Muscle layer of duodenum (tissue), 2 donors: ENCODE measurements around the gene INAFM2.

Source experiments
- H3K27ac ChIP-seq: one replicate; pipeline ENCODE4 v1.7.0; 2013; ENCODE audit warnings: mild to moderate bottlenecking, low read length
- H3K27me3 ChIP-seq: one replicate; pipeline ENCODE4 v1.7.0; 2013; ENCODE audit warnings: low read depth, mild to moderate bottlenecking, control low read depth, low read length
- H3K36me3 ChIP-seq, 2 donors: one replicate each; pipeline ENCODE4 v1.7.0; 2013; ENCODE audit warnings: low read length in 2 of 2, control low read depth in 1 of 2, mild to moderate bottlenecking in 1 of 2; ENCODE audit not compliant: insufficient read depth in 2 of 2, control insufficient read depth in 1 of 2
- H3K4me1 ChIP-seq, 2 donors: one replicate each; pipeline ENCODE4 v1.7.0; 2013; ENCODE audit warnings: low read length in 2 of 2, mild to moderate bottlenecking in 2 of 2, control low read depth in 1 of 2, moderate library complexity in 1 of 2; ENCODE audit not compliant: insufficient read depth in 2 of 2, control insufficient read depth in 1 of 2
- H3K4me3 ChIP-seq, 2 donors: one replicate each; pipeline ENCODE4 v1.7.0; 2013; ENCODE audit warnings: low read length in 2 of 2, low read depth in 1 of 2, mild to moderate bottlenecking in 1 of 2
- H3K9me3 ChIP-seq, 2 donors: one replicate each; pipeline ENCODE4 v1.7.0; 2013; ENCODE audit warnings: low read length in 2 of 2, control low read depth in 1 of 2, mild to moderate bottlenecking in 1 of 2; ENCODE audit not compliant: control insufficient read depth in 1 of 2
- donor health status: healthy.

Gene INAFM2

DNA sequence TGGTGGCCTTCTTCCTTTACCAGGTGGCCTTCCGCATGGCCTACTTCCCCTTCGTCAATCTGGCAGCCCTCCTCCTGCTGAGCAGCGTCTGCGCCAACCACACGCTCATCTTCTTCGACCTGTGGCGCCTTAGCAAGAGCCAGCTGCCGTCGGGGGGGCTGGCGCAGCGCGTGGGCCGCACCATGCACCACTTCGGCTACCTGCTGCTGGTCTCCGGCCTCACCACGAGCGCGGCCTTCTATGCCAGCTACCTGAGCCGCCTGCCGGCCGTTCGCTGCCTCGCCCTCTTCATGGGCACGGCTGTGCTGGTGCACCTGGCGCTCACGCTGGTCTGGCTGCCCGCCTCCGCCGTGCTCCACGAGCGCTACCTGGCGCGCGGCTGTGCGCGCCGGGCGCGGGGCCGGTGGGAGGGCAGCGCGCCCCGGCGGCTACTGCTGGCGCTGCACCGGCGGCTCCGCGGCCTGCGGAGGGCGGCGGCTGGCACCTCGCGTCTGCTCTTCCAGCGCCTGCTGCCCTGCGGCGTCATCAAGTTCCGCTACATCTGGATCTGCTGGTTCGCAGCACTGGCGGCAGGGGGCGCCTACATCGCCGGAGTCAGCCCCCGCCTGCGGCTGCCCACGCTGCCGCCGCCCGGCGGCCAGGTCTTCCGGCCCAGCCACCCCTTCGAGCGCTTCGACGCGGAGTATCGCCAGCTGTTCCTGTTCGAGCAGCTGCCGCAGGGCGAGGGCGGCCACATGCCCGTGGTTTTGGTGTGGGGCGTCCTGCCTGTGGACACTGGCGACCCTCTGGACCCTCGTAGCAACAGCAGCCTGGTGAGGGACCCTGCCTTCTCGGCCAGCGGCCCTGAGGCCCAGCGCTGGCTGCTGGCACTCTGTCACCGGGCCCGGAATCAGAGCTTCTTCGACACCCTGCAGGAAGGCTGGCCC, 44.5 kb downstream of the INAFM2 start:
- H3K36me3 ChIP-seq = no peaks in the 10 kb centered on the region
- H3K4me3 ChIP-seq = peak overlapping the region; percentile 21 to 57
- H3K9me3 ChIP-seq = no peaks in the 10 kb centered on the region
- H3K4me1 ChIP-seq = peaks cover 0 to 16% of the 10 kb centered on the region in 2 donors
- no peak overlapping the region for H3K27ac ChIP-seq
- no peaks in the 10 kb centered on the region for H3K27me3 ChIP-seq

DNA sequence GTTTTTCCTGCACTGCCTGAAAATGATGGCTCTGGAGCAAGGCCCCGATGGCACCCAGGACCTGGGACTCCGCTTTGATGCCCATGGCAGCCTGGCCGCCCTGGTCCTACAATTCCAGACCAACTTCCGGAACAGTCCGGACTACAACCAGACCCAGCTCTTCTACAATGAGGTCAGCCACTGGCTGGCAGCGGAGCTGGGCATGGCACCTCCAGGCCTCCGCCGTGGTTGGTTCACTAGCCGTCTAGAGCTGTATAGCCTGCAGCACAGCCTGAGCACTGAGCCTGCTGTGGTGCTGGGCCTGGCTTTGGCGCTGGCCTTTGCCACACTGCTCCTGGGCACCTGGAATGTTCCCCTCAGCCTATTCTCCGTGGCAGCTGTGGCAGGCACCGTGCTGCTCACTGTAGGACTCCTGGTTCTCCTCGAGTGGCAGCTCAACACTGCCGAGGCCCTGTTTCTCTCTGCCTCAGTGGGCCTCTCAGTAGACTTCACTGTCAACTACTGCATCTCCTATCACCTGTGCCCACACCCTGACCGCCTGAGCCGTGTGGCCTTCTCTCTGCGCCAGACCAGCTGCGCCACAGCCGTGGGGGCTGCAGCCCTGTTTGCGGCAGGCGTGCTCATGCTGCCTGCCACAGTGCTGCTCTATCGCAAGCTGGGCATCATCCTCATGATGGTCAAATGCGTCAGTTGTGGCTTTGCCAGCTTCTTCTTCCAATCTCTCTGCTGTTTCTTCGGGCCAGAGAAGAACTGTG, 45.4 kb downstream of the INAFM2 start:
- H3K27me3 ChIP-seq = no peaks in the 10 kb centered on the region
- peaks cover 0 to 16% of the 10 kb centered on the region in 2 donors for H3K4me1 ChIP-seq
- no peak overlapping the region for H3K4me3 ChIP-seq
- H3K36me3 ChIP-seq = no peaks in the 10 kb centered on the region
- no peak overlapping the region for H3K27ac ChIP-seq
- no peaks in the 10 kb centered on the region for H3K9me3 ChIP-seq

DNA sequence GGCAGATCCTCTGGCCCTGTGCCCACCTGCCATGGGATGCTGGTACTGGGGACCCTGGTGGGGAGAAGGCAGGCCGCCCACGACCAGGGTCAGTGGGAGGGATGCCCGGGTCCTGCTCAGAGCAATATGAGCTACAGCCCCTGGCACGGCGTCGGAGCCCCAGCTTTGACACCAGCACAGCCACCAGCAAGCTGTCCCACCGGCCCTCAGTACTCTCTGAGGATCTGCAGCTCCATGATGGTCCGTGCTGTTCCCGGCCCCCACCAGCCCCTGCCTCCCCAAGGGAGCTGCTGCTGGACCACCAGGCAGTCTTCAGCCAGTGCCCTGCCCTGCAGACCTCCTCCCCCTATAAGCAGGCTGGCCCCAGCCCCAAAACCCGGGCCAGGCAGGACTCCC, 46.0 kb downstream of the INAFM2 start:
- no peaks in the 10 kb centered on the region for H3K27me3 ChIP-seq
- peaks cover 0 to 16% of the 10 kb centered on the region in 2 donors for H3K4me1 ChIP-seq
- H3K36me3 ChIP-seq = no peaks in the 10 kb centered on the region
- H3K27ac ChIP-seq = no peak overlapping the region
- H3K4me3 ChIP-seq = no peak overlapping the region
- no peaks in the 10 kb centered on the region for H3K9me3 ChIP-seq

GRCh38 chr15:40369971-40370370, 46.5 kb downstream of the INAFM2 start:
- H3K4me1 ChIP-seq = peaks cover 0 to 16% of the 10 kb centered on the region in 2 donors
- H3K9me3 ChIP-seq = no peaks in the 10 kb centered on the region
- no peak overlapping the region for H3K27ac ChIP-seq
- H3K4me3 ChIP-seq = no peak overlapping the region
- H3K36me3 ChIP-seq = no peaks in the 10 kb centered on the region
- H3K27me3 ChIP-seq = no peaks in the 10 kb centered on the region

DNA sequence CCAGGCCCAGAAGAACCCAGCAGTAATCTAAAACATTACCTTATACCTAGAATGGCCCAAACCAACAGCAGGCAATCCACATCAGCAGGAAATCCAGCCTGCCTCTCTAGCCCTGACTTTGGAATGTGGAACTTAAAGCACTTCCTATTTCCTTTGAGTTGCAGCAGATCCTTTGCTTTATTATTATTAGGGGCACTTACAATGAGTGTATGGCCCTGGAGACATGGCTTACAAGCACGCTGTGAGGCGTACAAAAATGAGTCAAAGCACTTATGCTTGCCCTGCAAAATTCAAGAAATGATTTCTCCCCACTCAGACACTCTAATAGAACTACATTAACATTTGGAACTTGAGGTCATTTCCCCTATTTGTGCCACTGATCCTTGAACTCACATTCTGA, 49.5 kb downstream of the INAFM2 start:
- Histone ChIP-seq H3K27me3 (no peaks in the 10 kb centered on the region), H3K4me3 (no peak overlapping the region), H3K4me1 (peaks cover 0 to 4% of the 10 kb centered on the region in 2 donors), H3K27ac (no peak overlapping the region), H3K36me3 (no peaks in the 10 kb centered on the region), H3K9me3 (no peaks in the 10 kb centered on the region)
